ENCODE data around the gene OR13C9. TPM values are rescaled to one million over a fixed set of nuclear protein-coding genes. Genes with fewer than 3 reads are reported as not detected.

The OR13C9 gene
- total RNA-seq: 0.58 TPM

GRCh38 chr9:104618104-104618503 lies at the start of gene OR13C9:
Gene OR13C9 (minus strand): TSS chr9:104618204. CDS start chr9:104618204, 0 bp downstream.

DNA sequence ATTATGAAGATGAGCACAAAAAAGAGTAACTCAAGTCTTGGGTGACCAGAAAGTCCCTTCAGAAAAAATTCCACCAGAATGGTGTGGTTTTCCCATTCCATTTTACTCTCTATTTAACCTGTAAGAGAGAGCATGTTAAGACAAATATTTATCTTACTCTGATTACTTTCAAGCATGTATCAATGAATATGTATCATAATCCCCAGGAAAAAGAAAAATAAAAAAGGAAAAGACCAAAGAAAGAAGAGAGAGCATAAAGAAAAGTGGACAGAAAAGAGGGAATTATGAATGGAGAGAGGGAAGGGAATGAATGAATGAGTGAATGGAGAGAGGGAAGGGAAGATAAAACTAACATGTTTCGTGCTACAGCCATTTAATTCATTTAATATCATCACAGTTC lies 12.5 kb downstream of the OR13C9 start, which contains the start of gene OR13C2:
Gene OR13C2 (minus strand): TSS at position 101 of the 400 bp plus-strand sequence. CDS start 0 bp downstream, at position 101.

GRCh38 chr9:104599313-104599712 lies 18.7 kb downstream of the OR13C9 start, which contains the start of gene OR13C5:
Gene OR13C5 (minus strand): TSS chr9:104599413. CDS start chr9:104599413, 0 bp downstream.

DNA sequence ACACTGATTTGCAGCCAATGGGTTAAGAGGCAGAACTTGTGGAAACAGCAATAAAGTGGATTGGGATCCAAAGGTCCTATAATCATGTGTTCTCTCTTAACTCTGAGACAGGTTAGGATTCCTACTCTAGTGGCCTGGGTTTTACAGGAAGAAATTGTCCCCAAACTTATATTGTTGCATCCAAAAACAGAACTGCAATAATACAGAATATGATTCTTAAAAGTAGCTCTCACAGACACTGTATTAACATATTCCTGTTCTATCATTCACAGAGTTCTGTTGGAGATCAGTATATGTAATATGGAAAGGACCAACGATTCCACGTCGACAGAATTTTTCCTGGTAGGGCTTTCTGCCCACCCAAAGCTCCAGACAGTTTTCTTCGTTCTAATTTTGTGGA lies 49.1 kb downstream of the OR13C9 start, which contains the start of gene OR13C8:
Gene OR13C8 (plus strand): TSS at position 301 of the 400 bp plus-strand sequence. CDS start 0 bp downstream, at position 301.

Other genes with a start within 250 kb of the OR13C9 start
- not detected for gene OR13F1, start 113.9 kb downstream of the OR13C9 start, total RNA-seq
- gene OR13C4, start 91.0 kb downstream of the OR13C9 start, total RNA-seq: not detected
- gene OR13C3, start 81.3 kb downstream of the OR13C9 start, total RNA-seq: not detected
- not detected for gene OR13C8, start 49.0 kb downstream of the OR13C9 start, total RNA-seq
- not detected for gene OR13C5, start 18.8 kb downstream of the OR13C9 start, total RNA-seq
- gene OR13C2, start 12.6 kb downstream of the OR13C9 start, total RNA-seq: 0.18 TPM
- gene OR13D1, start 76.3 kb upstream of the OR13C9 start, total RNA-seq: not detected
- 47.2 TPM for gene NIPSNAP3A, start 129.5 kb upstream of the OR13C9 start, total RNA-seq
- gene NIPSNAP3B, start 145.9 kb upstream of the OR13C9 start, total RNA-seq: 9.0 TPM

Measured in metanephros (tissue), 1 donor.